HCT116 (cell line): ENCODE data around the gene GNAI3. TPM values are rescaled to one million over a fixed set of nuclear protein-coding genes. Genes with fewer than 3 reads are reported as not detected.

Source experiments
- ATAC-seq: fragments of 200-7000 bp; cut with Tn5 transposase; 2 replicates; pipeline ENCODE4 v1.9.1; 2020; ENCODE audit warnings: mild to moderate bottlenecking, moderate library complexity
- BruUV-seq: library from RNA; stranded (reverse); fragments of 400-500 nt; replicated peaks from 2 replicates; lab custom pipeline; 2021; lab: Mats Ljungman, UMichigan
- CTCF ChIA-PET: fragments of 300-600 bp; sonication (Branson Sonifier 250); formaldehyde crosslinking; loops from one replicate; lab custom pipeline; 2021; ENCODE audit warnings: antibody characterized with exemption; lab: Charles Lee
- POLR2A ChIA-PET: fragments of 300-600, 350-600 bp; sonication (Branson Sonifier 250); formaldehyde crosslinking; loops from one replicate; lab custom pipeline; 2021; ENCODE audit warnings: antibody characterized with exemption; lab: Charles Lee
- RAD21 ChIA-PET, 2 experiments: fragments of 300-600 bp; sonication (Branson Sonifier 250); formaldehyde crosslinking; loops; one replicate each; lab custom pipeline; 2023; ENCODE audit warnings: low total read pairs in 2 of 2; ENCODE audit not compliant: uncharacterized antibody in 2 of 2, unreplicated experiment in 2 of 2, low non-redundant PET in 1 of 2; lab: Charles Lee
- DNase-seq: peaks from one replicate; pipeline ENCODE4 v3.0.0-alpha.2; 2010; ENCODE audit warnings: low read depth, low spot score
- H2AFZ ChIP-seq: fragments of 200-600 bp; shearing (Covaris generic), sonication (generic); 2 replicates; pipeline ENCODE4 v1.6.1; 2017; ENCODE audit warnings: low read depth, mixed run types, mixed read lengths, antibody characterized with exemption, low read length; ENCODE audit not compliant: poor library complexity, severe bottlenecking
- H3K27ac ChIP-seq: 2 replicates; pipeline ENCODE4 v1.5.1; 2012; ENCODE audit warnings: low read depth, low read length
- H3K27me3 ChIP-seq: fragments of 200-600 bp; sonication (generic); 2 replicates; pipeline ENCODE4 v1.6.1; 2016; ENCODE audit warnings: mixed run types, low read length, mixed read lengths; ENCODE audit not compliant: insufficient read depth
- H3K36me3 ChIP-seq, 2 experiments: fragments of 200-500 bp in 1 of 2; fragments of 200-600 bp in 1 of 2; sonication (Bioruptor generic) in 1 of 2; sonication (generic) in 1 of 2; 2 replicates each; pipeline versions ENCODE4 v1.5.1 to v1.6.1; 2014 to 2016; ENCODE audit warnings: low read length in 2 of 2, inconsistent platforms in 1 of 2, mixed read lengths in 1 of 2, mixed run types in 1 of 2; ENCODE audit not compliant: insufficient read depth in 2 of 2, control insufficient read depth in 1 of 2
- H3K4me1 ChIP-seq, 2 experiments: fragments of 200-600 bp in 1 of 2; sonication (generic) in 1 of 2; 2 replicates each; pipeline versions ENCODE4 v1.5.1 to v1.6.1; 2012 to 2017; ENCODE audit warnings: low read length in 2 of 2, inconsistent platforms in 1 of 2, mild to moderate bottlenecking in 1 of 2, mixed read lengths in 1 of 2, mixed run types in 1 of 2, moderate library complexity in 1 of 2; ENCODE audit not compliant: insufficient read depth in 2 of 2, control insufficient read depth in 1 of 2
- H3K4me2 ChIP-seq: fragments of 200-600 bp; sonication (generic); 2 replicates; pipeline ENCODE4 v1.6.1; 2017; ENCODE audit warnings: mixed run types, low read length, mixed read lengths
- H3K4me3 ChIP-seq, 2 experiments: fragments of 200-600 bp in 1 of 2; sonication (generic) in 1 of 2; replicated peaks in 1 of 2; 2 replicates each; pipeline ENCODE4 v1.5.1; 2011 to 2016; ENCODE audit warnings: low read length in 2 of 2, control low read depth in 1 of 2, low read depth in 1 of 2, mild to moderate bottlenecking in 1 of 2, mixed read lengths in 1 of 2, mixed run types in 1 of 2
- H3K79me2 ChIP-seq: fragments of 200-600 bp; sonication (generic); 2 replicates; pipeline ENCODE4 v1.6.1; 2017; ENCODE audit warnings: mild to moderate bottlenecking, mixed run types, low read length, moderate library complexity, mixed read lengths; ENCODE audit not compliant: insufficient read depth
- H3K9ac ChIP-seq: fragments of 200-600 bp; sonication (generic); 2 replicates; pipeline ENCODE4 v1.6.1; 2016; ENCODE audit warnings: low read length, mixed read lengths
- H3K9me2 ChIP-seq: fragments of 200-600 bp; sonication (generic), shearing (Covaris generic); 2 replicates; pipeline ENCODE4 v1.6.1; 2017; ENCODE audit warnings: mixed run types, mild to moderate bottlenecking, moderate library complexity; ENCODE audit not compliant: insufficient read depth
- H3K9me3 ChIP-seq, 2 experiments: fragments of 200-500 bp in 1 of 2; fragments of 200-600 bp in 1 of 2; sonication (Bioruptor generic) in 1 of 2; sonication (generic) in 1 of 2; 2 replicates each; pipeline ENCODE4 v1.6.1; 2014 to 2017; ENCODE audit warnings: low read length in 2 of 2, mixed read lengths in 2 of 2, inconsistent platforms in 1 of 2, low read depth in 1 of 2, mild to moderate bottlenecking in 1 of 2, mixed run types in 1 of 2, moderate library complexity in 1 of 2; ENCODE audit not compliant: control insufficient read depth in 1 of 2, insufficient read depth in 1 of 2
- H4K20me1 ChIP-seq: fragments of 200-600 bp; sonication (generic), shearing (Covaris generic); 2 replicates; pipeline ENCODE4 v1.6.1; 2017; ENCODE audit warnings: mixed run types, mild to moderate bottlenecking, moderate library complexity; ENCODE audit not compliant: insufficient read depth
- CBX3 ChIP-seq: IDR thresholded peaks from 2 replicates; pipeline ENCODE4 v1.6.1; 2012; ENCODE audit warnings: low read depth
- CEBPB ChIP-seq: IDR thresholded peaks from 2 replicates; pipeline ENCODE4 v1.6.1; 2012; ENCODE audit warnings: low read depth
- EGR1 ChIP-seq: IDR thresholded peaks from 2 replicates; pipeline ENCODE4 v1.6.1; 2012; ENCODE audit warnings: low read depth
- EZH2phosphoT487 ChIP-seq: fragments of 200-600 bp; IDR thresholded peaks from 2 replicates; pipeline ENCODE4 v1.6.1; 2018; ENCODE audit warnings: antibody characterized with exemption, borderline replicate concordance
- JUND ChIP-seq: IDR thresholded peaks from 2 replicates; pipeline ENCODE4 v1.6.1; 2012
- POLR2A ChIP-seq: IDR thresholded peaks from 2 replicates; pipeline ENCODE4 v1.7.0; 2011; ENCODE audit warnings: borderline replicate concordance; ENCODE audit not compliant: insufficient read depth, insufficient read length; ENCODE audit errors: extremely low read depth
- RAD21 ChIP-seq: IDR thresholded peaks from 2 replicates; pipeline ENCODE4 v1.6.1; 2012; ENCODE audit warnings: low read depth, mild to moderate bottlenecking
- SP1 ChIP-seq: IDR thresholded peaks from 2 replicates; pipeline ENCODE4 v1.6.1; 2012; ENCODE audit warnings: low read depth
- SRF ChIP-seq: IDR thresholded peaks from 2 replicates; pipeline ENCODE4 v1.6.1; 2012; ENCODE audit warnings: low read depth
- TCF7L2 ChIP-seq: IDR thresholded peaks from 2 replicates; pipeline ENCODE4 v1.7.0; 2011; ENCODE audit warnings: borderline replicate concordance, inconsistent platforms; ENCODE audit not compliant: insufficient read depth, insufficient read length; ENCODE audit errors: extremely low read depth
- YY1 ChIP-seq: IDR thresholded peaks from 2 replicates; pipeline ENCODE4 v1.6.1; 2011; ENCODE audit warnings: low read length, low read depth, moderate library complexity, mild to moderate bottlenecking; ENCODE audit not compliant: insufficient replicate concordance; ENCODE audit errors: extremely low read depth
- ZFX ChIP-seq: fragments of 450-650 bp; IDR thresholded peaks from 2 replicates; pipeline ENCODE4 v1.6.1; 2017
- ZNF274 ChIP-seq: fragments of 200-500 bp; sonication (Bioruptor generic); IDR thresholded peaks from 2 replicates; pipeline ENCODE4 v1.6.1; 2014; ENCODE audit warnings: mild to moderate bottlenecking, low read depth, low read length, inconsistent platforms
- intact Hi-C: fragments of 100-400 bp; cut with micrococcal nuclease; formaldehyde crosslinking; loops from 2 replicates; pipeline ENCODE4 v1.10.0; 2022
- total RNA-seq: library from RNA; stranded (reverse); gene quantifications from one replicate; pipeline ENCODE4 v1.2.1, GENCODE V29; 2021; ENCODE audit not compliant: unreplicated experiment
- TF ChIP-seq, protein P1 (sequence below): IDR thresholded peaks from 2 replicates; pipeline ENCODE4 v1.6.1; 2012; ENCODE audit warnings: low read depth
- TF ChIP-seq, protein P2 (sequence below): IDR thresholded peaks from 2 replicates; pipeline ENCODE4 v1.6.1; 2011; ENCODE audit warnings: mild to moderate bottlenecking, low read length, moderate library complexity; ENCODE audit not compliant: insufficient replicate concordance; ENCODE audit errors: extremely low read depth
- TF ChIP-seq, protein P3 (sequence below), 3 experiments: fragments of 200-600 bp in 1 of 3; sonication (generic) in 1 of 3; IDR thresholded peaks in 2 of 3; conservative IDR thresholded peaks in 1 of 3; 2 replicates each; pipeline ENCODE4 v1.5.1; 2012 to 2017; ENCODE audit warnings: low read depth in 2 of 3, low read length in 2 of 3, antibody characterized with exemption in 1 of 3, borderline replicate concordance in 1 of 3, control low read depth in 1 of 3, mild to moderate bottlenecking in 1 of 3, mixed read lengths in 1 of 3, mixed run types in 1 of 3, moderate library complexity in 1 of 3; ENCODE audit not compliant: insufficient read depth in 1 of 3

GNAI3 gene
- total RNA-seq, 1 experiment from 2014 or later, result 9.5 TPM

DNA sequence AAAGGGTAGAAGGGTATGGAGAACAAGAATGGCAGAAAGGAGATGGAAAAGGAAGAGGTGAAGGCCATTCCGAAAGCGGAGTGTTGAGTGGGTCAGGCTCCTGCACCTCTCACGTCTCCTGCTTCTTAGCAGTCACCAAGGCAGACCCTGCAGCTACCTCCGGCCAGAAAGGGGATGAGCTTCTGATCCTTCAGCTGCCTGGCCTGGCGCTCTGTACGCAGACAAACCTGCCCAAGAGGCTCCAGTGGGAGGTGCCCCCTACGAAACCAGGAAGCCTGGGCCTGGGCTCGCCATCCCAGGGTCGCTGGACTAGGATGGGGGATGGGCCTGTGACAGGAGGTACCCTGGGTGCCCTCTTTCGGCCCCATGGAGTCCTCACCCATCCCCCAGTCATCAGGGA, 5.8 kb upstream of the GNAI3 start:
- Histone ChIP-seq H2AFZ (no peak overlapping the region), H3K27me3 (no peaks in the 10 kb centered on the region), H3K4me2 (no peak overlapping the region), H3K4me3 (no peak overlapping the region), H3K79me2 (peaks cover 8% of the 10 kb centered on the region), H3K9me3 (no peaks in the 10 kb centered on the region), H3K36me3 (no peaks in the 10 kb centered on the region), H3K9ac (no peak overlapping the region), H3K9me2 (no peaks in the 10 kb centered on the region), H4K20me1 (no peaks in the 10 kb centered on the region), H3K4me1 (peaks cover 7 to 13% of the 10 kb centered on the region in 2 experiments), H3K27ac (no peak overlapping the region)
- ATAC-seq (no peak), DNase-seq (no peak)
- intact Hi-C loops, result no loop called here
- CTCF ChIA-PET, result interaction anchor here (0.6 kb wide), 1 partner anchor 107 kb away, joined by 3 read pairs; no protein-coding TSS in a partner anchor
- POLR2A ChIA-PET, result no interaction called here
- BruUV-seq, result no TSS peak
- TF ChIP-seq ZNF274 (no peak), SRF (no peak), EZH2phosphoT487 (no peak), RAD21 (no peak), YY1 (no peak), CBX3 (no peak), CEBPB (no peak), TCF7L2 (no peak), EGR1 (no peak), JUND (no peak), POLR2A (no peak), SP1 (no peak), ZFX (no peak)
- TF ChIP-seq, protein P1, sequence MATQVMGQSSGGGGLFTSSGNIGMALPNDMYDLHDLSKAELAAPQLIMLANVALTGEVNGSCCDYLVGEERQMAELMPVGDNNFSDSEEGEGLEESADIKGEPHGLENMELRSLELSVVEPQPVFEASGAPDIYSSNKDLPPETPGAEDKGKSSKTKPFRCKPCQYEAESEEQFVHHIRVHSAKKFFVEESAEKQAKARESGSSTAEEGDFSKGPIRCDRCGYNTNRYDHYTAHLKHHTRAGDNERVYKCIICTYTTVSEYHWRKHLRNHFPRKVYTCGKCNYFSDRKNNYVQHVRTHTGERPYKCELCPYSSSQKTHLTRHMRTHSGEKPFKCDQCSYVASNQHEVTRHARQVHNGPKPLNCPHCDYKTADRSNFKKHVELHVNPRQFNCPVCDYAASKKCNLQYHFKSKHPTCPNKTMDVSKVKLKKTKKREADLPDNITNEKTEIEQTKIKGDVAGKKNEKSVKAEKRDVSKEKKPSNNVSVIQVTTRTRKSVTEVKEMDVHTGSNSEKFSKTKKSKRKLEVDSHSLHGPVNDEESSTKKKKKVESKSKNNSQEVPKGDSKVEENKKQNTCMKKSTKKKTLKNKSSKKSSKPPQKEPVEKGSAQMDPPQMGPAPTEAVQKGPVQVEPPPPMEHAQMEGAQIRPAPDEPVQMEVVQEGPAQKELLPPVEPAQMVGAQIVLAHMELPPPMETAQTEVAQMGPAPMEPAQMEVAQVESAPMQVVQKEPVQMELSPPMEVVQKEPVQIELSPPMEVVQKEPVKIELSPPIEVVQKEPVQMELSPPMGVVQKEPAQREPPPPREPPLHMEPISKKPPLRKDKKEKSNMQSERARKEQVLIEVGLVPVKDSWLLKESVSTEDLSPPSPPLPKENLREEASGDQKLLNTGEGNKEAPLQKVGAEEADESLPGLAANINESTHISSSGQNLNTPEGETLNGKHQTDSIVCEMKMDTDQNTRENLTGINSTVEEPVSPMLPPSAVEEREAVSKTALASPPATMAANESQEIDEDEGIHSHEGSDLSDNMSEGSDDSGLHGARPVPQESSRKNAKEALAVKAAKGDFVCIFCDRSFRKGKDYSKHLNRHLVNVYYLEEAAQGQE, result no peak
- TF ChIP-seq, protein P2, sequence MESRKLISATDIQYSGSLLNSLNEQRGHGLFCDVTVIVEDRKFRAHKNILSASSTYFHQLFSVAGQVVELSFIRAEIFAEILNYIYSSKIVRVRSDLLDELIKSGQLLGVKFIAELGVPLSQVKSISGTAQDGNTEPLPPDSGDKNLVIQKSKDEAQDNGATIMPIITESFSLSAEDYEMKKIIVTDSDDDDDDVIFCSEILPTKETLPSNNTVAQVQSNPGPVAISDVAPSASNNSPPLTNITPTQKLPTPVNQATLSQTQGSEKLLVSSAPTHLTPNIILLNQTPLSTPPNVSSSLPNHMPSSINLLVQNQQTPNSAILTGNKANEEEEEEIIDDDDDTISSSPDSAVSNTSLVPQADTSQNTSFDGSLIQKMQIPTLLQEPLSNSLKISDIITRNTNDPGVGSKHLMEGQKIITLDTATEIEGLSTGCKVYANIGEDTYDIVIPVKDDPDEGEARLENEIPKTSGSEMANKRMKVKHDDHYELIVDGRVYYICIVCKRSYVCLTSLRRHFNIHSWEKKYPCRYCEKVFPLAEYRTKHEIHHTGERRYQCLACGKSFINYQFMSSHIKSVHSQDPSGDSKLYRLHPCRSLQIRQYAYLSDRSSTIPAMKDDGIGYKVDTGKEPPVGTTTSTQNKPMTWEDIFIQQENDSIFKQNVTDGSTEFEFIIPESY, result no peak
- TF ChIP-seq, protein P3, sequence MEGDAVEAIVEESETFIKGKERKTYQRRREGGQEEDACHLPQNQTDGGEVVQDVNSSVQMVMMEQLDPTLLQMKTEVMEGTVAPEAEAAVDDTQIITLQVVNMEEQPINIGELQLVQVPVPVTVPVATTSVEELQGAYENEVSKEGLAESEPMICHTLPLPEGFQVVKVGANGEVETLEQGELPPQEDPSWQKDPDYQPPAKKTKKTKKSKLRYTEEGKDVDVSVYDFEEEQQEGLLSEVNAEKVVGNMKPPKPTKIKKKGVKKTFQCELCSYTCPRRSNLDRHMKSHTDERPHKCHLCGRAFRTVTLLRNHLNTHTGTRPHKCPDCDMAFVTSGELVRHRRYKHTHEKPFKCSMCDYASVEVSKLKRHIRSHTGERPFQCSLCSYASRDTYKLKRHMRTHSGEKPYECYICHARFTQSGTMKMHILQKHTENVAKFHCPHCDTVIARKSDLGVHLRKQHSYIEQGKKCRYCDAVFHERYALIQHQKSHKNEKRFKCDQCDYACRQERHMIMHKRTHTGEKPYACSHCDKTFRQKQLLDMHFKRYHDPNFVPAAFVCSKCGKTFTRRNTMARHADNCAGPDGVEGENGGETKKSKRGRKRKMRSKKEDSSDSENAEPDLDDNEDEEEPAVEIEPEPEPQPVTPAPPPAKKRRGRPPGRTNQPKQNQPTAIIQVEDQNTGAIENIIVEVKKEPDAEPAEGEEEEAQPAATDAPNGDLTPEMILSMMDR (IDR thresholded peaks at IDR 0.05 in 2 of 3, conservative IDR thresholded peaks at IDR 0.05 in 1 of 3; ENCODE audit: borderline replicate concordance in 1 of 3, insufficient read depth in 1 of 3, low read depth in 2 of 3, low read length in 2 of 3), result no peak
- RAD21 ChIA-PET, result no interaction called here
